GM18909 (cell line): ENCODE data around the gene PDE9A.

Source experiments
- ATAC-seq: cut with Tn5 transposase; IDR thresholded peaks from one replicate; pipeline ENCODE4 v1.9.1; 2021; ENCODE audit warnings: mild to moderate bottlenecking; ENCODE audit not compliant: unreplicated experiment, poor library complexity

PDE9A gene

GRCh38 chr21:42655796-42656770 is 2.7 kb downstream of the PDE9A start:
- ATAC-seq, result no peak

- no peak for ATAC-seq
These were observed 3.5 kb downstream of the PDE9A start for GRCh38 chr21:42656872-42657271.

GRCh38 chr21:42657676-42658319 is 4.4 kb downstream of the PDE9A start:
- no peak for ATAC-seq

- no peak for ATAC-seq
These were observed 5.1 kb downstream of the PDE9A start for GRCh38 chr21:42658320-42659105.

- ATAC-seq, result no peak
These were observed 6.1 kb downstream of the PDE9A start for GRCh38 chr21:42659416-42660117.

GRCh38 chr21:42660118-42660470 is 6.7 kb downstream of the PDE9A start:
- ATAC-seq, result no peak

- no peak for ATAC-seq
These were observed 8.4 kb downstream of the PDE9A start for GRCh38 chr21:42661688-42662429.

- ATAC-seq, result no peak
These were observed 9.2 kb downstream of the PDE9A start for GRCh38 chr21:42662430-42663199.

GRCh38 chr21:42663200-42663750 is 9.9 kb downstream of the PDE9A start:
- no peak for ATAC-seq

GRCh38 chr21:42663860-42664535 is 10.6 kb downstream of the PDE9A start:
- no peak for ATAC-seq

- no peak for ATAC-seq
These were observed 11.2 kb downstream of the PDE9A start for GRCh38 chr21:42664614-42665013.

GRCh38 chr21:42665026-42665425 is 11.6 kb downstream of the PDE9A start:
- no peak for ATAC-seq

GRCh38 chr21:42665484-42665883 is 12.1 kb downstream of the PDE9A start:
- ATAC-seq, result no peak

- ATAC-seq, result no peak
These were observed 12.8 kb downstream of the PDE9A start for GRCh38 chr21:42666023-42666747.

- ATAC-seq, result no peak
These were observed 13.5 kb downstream of the PDE9A start for GRCh38 chr21:42666925-42667324.

- ATAC-seq, result no peak
These were observed 15.0 kb downstream of the PDE9A start for GRCh38 chr21:42668298-42668992.

GRCh38 chr21:42669041-42669440 is 15.6 kb downstream of the PDE9A start:
- ATAC-seq, result no peak
